SU-DHL-6 (cell line): ENCODE results near the gene MIGA2.

Source experiments
- CTCF ChIP-seq: fragments of 200-600 bp; sonication (generic); IDR thresholded peaks from one replicate; pipeline ENCODE4 v1.5.1; 2017; ENCODE audit warnings: antibody characterized with exemption, mild to moderate bottlenecking, low read length, moderate library complexity; ENCODE audit not compliant: insufficient read depth, poor library complexity, severe bottlenecking
- EZH2phosphoT487 ChIP-seq: fragments of 200-600 bp; sonication (generic), shearing (Covaris generic); conservative IDR thresholded peaks from 2 replicates; pipeline ENCODE4 v1.6.1; 2018; ENCODE audit warnings: mild to moderate bottlenecking, antibody characterized with exemption, low read length, moderate library complexity, mixed read lengths

DNA sequence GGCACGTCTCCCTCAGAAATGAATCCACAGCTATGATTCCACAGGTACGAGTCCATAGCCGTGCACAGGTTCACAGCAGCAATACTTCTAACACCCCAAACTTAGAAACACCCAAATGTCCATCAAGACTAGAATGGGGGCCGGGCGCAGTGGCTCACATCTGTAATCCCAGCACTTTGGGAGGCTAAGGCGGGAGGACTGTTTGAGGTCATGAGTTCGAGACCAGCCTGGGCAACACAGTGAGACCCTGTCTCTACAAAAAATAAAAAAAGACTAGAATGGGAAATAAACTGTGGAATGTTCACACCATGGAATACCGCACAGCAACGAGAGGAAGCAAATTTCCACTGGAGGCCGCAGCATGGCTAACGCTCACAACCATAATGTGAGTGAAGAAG lies 40.2 kb downstream of the MIGA2 start:
- no peak for TF ChIP-seq CTCF
- no peak for TF ChIP-seq EZH2phosphoT487
